ENCODE measurements around the gene TACSTD2. TPM values are rescaled to one million over a fixed set of nuclear protein-coding genes. Genes with fewer than 3 reads are reported as not detected.

The TACSTD2 gene
- total RNA-seq, 2 experiments from 2014 or later = not detected

- no peaks in the 10 kb centered on the region for H3K36me3 ChIP-seq (ENCODE audit: insufficient read depth, low read length)
- no peaks in the 10 kb centered on the region for H3K9me2 ChIP-seq (ENCODE audit: insufficient read depth, low read length)
- H3K27ac ChIP-seq (ENCODE audit: low read depth, low read length, poor library complexity, severe bottlenecking) = no peak overlapping the region
- intact Hi-C loops (cut with micrococcal nuclease; ENCODE audit: unreplicated experiment) = no loop called here
- BruUV-seq (replicated peaks) = no TSS peak
- POLR2A ChIA-PET = no interaction called here
- no peak overlapping the region for H3K4me2 ChIP-seq (ENCODE audit: low read length)
- TF ChIP-seq, protein P1, sequence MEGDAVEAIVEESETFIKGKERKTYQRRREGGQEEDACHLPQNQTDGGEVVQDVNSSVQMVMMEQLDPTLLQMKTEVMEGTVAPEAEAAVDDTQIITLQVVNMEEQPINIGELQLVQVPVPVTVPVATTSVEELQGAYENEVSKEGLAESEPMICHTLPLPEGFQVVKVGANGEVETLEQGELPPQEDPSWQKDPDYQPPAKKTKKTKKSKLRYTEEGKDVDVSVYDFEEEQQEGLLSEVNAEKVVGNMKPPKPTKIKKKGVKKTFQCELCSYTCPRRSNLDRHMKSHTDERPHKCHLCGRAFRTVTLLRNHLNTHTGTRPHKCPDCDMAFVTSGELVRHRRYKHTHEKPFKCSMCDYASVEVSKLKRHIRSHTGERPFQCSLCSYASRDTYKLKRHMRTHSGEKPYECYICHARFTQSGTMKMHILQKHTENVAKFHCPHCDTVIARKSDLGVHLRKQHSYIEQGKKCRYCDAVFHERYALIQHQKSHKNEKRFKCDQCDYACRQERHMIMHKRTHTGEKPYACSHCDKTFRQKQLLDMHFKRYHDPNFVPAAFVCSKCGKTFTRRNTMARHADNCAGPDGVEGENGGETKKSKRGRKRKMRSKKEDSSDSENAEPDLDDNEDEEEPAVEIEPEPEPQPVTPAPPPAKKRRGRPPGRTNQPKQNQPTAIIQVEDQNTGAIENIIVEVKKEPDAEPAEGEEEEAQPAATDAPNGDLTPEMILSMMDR (conservative IDR thresholded peaks at IDR 0.05; ENCODE audit: low read length) = no peak
- no peak for TF ChIP-seq EZH2phosphoT487 (IDR thresholded peaks at IDR 0.05; ENCODE audit: borderline replicate concordance, low read depth, low read length)
- H3K4me3 ChIP-seq (ENCODE audit: low read depth, low read length, poor library complexity, severe bottlenecking) = no peak overlapping the region
- CTCF ChIA-PET (ENCODE audit: unreplicated experiment) = no interaction called here
- H3K79me2 ChIP-seq (ENCODE audit: insufficient read depth, low read depth, low read length) = no peaks in the 10 kb centered on the region
- H3K9me3 ChIP-seq (ENCODE audit: low read length) = no peaks in the 10 kb centered on the region
- no peak overlapping the region for H2AFZ ChIP-seq (ENCODE audit: low read length)
- H3K4me1 ChIP-seq (ENCODE audit: insufficient read depth, low read length, poor library complexity, severe bottlenecking) = no peaks in the 10 kb centered on the region
- no peak for DNase-seq (ENCODE audit: low spot score)
- H4K20me1 ChIP-seq (ENCODE audit: insufficient read depth, low read length) = no peaks in the 10 kb centered on the region
Observed at GRCh38 chr1:58585581-58586151, 8.6 kb upstream of the TACSTD2 start.

DNA sequence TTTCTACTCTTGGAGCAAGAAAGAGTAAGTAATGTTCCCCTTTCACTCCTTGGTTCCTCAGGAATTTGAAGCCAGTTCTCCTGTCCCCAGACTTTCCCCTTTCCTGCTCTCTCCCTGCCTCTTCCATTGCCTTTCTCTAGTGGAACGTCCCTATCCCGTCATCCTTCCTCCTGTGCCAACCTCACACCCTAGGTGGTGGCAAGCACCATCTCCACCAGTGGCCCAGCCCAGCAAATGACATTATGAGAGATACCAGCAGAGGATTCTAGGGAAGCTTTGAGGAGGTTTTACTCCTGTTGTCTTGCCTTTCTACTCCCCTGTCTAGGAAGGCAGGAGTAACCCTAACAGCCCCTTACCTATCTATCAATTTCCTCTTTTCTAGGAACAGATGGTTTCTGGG is 8.1 kb upstream of the TACSTD2 start:
- H3K79me2 ChIP-seq (ENCODE audit: insufficient read depth, low read depth, low read length) = no peaks in the 10 kb centered on the region
- no peak overlapping the region for H3K27ac ChIP-seq (ENCODE audit: low read depth, low read length, poor library complexity, severe bottlenecking)
- no peak for DNase-seq (ENCODE audit: low spot score)
- H3K36me3 ChIP-seq (ENCODE audit: insufficient read depth, low read length) = no peaks in the 10 kb centered on the region
- ChIA-PET POLR2A (no interaction called here), CTCF (ENCODE audit: unreplicated experiment) (no interaction called here)
- no peaks in the 10 kb centered on the region for H3K9me2 ChIP-seq (ENCODE audit: insufficient read depth, low read length)
- H3K9me3 ChIP-seq (ENCODE audit: low read length) = no peaks in the 10 kb centered on the region
- no TSS peak for BruUV-seq (replicated peaks)
- H2AFZ ChIP-seq (ENCODE audit: low read length) = no peak overlapping the region
- no peaks in the 10 kb centered on the region for H4K20me1 ChIP-seq (ENCODE audit: insufficient read depth, low read length)
- intact Hi-C loops (cut with micrococcal nuclease; ENCODE audit: unreplicated experiment) = no loop called here
- H3K4me3 ChIP-seq (ENCODE audit: low read depth, low read length, poor library complexity, severe bottlenecking) = no peak overlapping the region
- no peaks in the 10 kb centered on the region for H3K4me1 ChIP-seq (ENCODE audit: insufficient read depth, low read length, poor library complexity, severe bottlenecking)
- TF ChIP-seq EZH2phosphoT487 (IDR thresholded peaks at IDR 0.05; ENCODE audit: borderline replicate concordance, low read depth, low read length) = no peak
- TF ChIP-seq, protein P1 (conservative IDR thresholded peaks at IDR 0.05; ENCODE audit: low read length) = no peak
- no peak overlapping the region for H3K4me2 ChIP-seq (ENCODE audit: low read length)

DNA sequence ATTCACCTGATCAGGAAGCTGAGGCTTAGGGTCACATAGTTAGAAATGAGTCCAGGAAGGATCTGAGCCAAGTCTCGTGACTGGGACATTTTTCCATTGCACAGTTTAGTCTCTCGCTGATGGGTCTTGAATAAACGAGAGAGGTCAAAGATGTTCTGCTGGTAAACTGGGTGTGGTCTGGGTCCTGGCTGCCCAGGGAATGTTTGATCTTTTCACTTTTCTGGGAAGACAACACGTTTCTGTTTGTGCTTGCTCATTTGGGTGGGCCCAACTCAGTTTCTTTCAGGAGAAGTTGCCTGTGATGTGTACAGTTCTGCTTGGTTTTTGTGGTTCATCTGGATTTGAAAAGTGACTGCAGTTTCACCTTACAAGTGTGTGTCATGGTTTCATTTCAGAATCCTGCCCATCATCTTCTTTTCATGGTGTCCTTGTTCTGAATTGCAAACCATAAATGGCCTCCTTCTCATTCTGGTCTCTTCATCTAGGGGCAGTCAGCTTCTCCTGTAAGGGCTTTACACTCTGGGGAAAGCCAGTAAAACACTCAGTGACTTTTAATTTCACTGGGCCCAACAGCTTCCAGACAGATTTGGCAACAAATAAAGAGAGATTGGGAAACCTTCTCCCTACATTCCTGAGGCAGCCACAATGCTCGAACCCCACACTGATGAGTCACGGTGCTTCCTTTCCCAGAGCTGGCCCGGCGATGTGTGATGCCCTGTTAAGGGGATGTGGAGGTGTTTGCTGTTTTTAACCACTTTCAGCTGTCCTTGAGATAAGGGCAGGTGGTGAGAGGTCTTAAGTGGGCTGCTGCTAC is 7.2 kb upstream of the TACSTD2 start:
- ChIA-PET POLR2A (interaction anchor here (0.6 kb wide), 1 partner anchor 12 kb away, joined by 3 read pairs; no protein-coding TSS in a partner anchor), CTCF (ENCODE audit: unreplicated experiment) (no interaction called here)
- Histone ChIP-seq H3K79me2 (ENCODE audit: insufficient read depth, low read depth, low read length) (no peaks in the 10 kb centered on the region), H4K20me1 (ENCODE audit: insufficient read depth, low read length) (no peaks in the 10 kb centered on the region), H3K9me3 (ENCODE audit: low read length) (no peaks in the 10 kb centered on the region), H3K4me1 (ENCODE audit: insufficient read depth, low read length, poor library complexity, severe bottlenecking) (no peaks in the 10 kb centered on the region), H3K4me3 (ENCODE audit: low read depth, low read length, poor library complexity, severe bottlenecking) (no peak overlapping the region), H3K9me2 (ENCODE audit: insufficient read depth, low read length) (no peaks in the 10 kb centered on the region), H3K4me2 (ENCODE audit: low read length) (no peak overlapping the region), H2AFZ (ENCODE audit: low read length) (no peak overlapping the region), H3K27ac (ENCODE audit: low read depth, low read length, poor library complexity, severe bottlenecking) (no peak overlapping the region), H3K36me3 (ENCODE audit: insufficient read depth, low read length) (no peaks in the 10 kb centered on the region)
- no peak for TF ChIP-seq EZH2phosphoT487 (IDR thresholded peaks at IDR 0.05; ENCODE audit: borderline replicate concordance, low read depth, low read length)
- TF ChIP-seq, protein P1 (conservative IDR thresholded peaks at IDR 0.05; ENCODE audit: low read length) = no peak
- DNase-seq (ENCODE audit: low spot score) = no peak
- intact Hi-C loops (cut with micrococcal nuclease; ENCODE audit: unreplicated experiment) = no loop called here
- no TSS peak for BruUV-seq (replicated peaks)
